HEK293T (cell line): ENCODE measurements around the gene MAGI2.
A peak's percentile ranks its signal among the peaks of the same experiment; 100 is the strongest.
"Not testable (repeated sequence)": the region's sequence is repeated elsewhere in the genome, so short reads cannot be mapped to it uniquely, and the experiment has no call there.

ENCODE experiments used
- CTCF ChIA-PET: fragments of 350-600 bp; formaldehyde crosslinking; extraction: SDS; loops from one replicate; lab custom pipeline; 2021; ENCODE audit warnings: antibody characterized with exemption, inconsistent platforms; lab: Yijun Ruan, JAX
- POLR2A ChIA-PET: fragments of 350-600 bp; formaldehyde crosslinking; extraction: SDS; loops from one replicate; lab custom pipeline; 2020; ENCODE audit warnings: antibody characterized with exemption, inconsistent platforms; lab: Yijun Ruan, JAX
- DNase-seq: peaks from one replicate; pipeline ENCODE4 v3.0.0; 2012; ENCODE audit warnings: mixed read lengths; ENCODE audit errors: extremely low spot score
- ARNT ChIP-seq: fragments of 450-650 bp; IDR thresholded peaks from 2 replicates; pipeline ENCODE4 v1.6.1; 2017; ENCODE audit warnings: mild to moderate bottlenecking
- BHLHE40 ChIP-seq: fragments of 450-650 bp; IDR thresholded peaks from 2 replicates; pipeline ENCODE4 v1.6.1; 2016; ENCODE audit warnings: mild to moderate bottlenecking, moderate library complexity, borderline replicate concordance
- CTBP1 ChIP-seq: fragments of 450-650 bp; IDR thresholded peaks from 2 replicates; pipeline ENCODE4 v1.6.1; 2016; ENCODE audit warnings: borderline replicate concordance
- ELF4 ChIP-seq: fragments of 450-650 bp; IDR thresholded peaks from 2 replicates; pipeline ENCODE4 v1.6.1; 2017; ENCODE audit warnings: antibody characterized with exemption
- FOXA1 ChIP-seq: fragments of 450-650 bp; IDR thresholded peaks from 2 replicates; pipeline ENCODE4 v1.6.1; 2016; ENCODE audit warnings: mild to moderate bottlenecking
- FOXK2 ChIP-seq: fragments of 450-650 bp; IDR thresholded peaks from 2 replicates; pipeline ENCODE4 v1.6.1; 2016; ENCODE audit warnings: mild to moderate bottlenecking
- FOXM1 ChIP-seq: fragments of 450-650 bp; IDR thresholded peaks from 2 replicates; pipeline ENCODE4 v1.6.1; 2017; ENCODE audit warnings: mild to moderate bottlenecking, borderline replicate concordance
- HDGF ChIP-seq: fragments of 450-650 bp; IDR thresholded peaks from 2 replicates; pipeline ENCODE4 v1.6.1; 2017; ENCODE audit warnings: antibody characterized with exemption, borderline replicate concordance
- L3MBTL2 ChIP-seq: fragments of 450-650 bp; conservative IDR thresholded peaks from 2 replicates; pipeline ENCODE4 v1.6.1; 2016; ENCODE audit warnings: mild to moderate bottlenecking
- LEF1 ChIP-seq: fragments of 450-650 bp; IDR thresholded peaks from 2 replicates; pipeline ENCODE4 v1.6.1; 2017; ENCODE audit warnings: mild to moderate bottlenecking, borderline replicate concordance
- NFRKB ChIP-seq: fragments of 450-650 bp; IDR thresholded peaks from 2 replicates; pipeline ENCODE4 v1.6.1; 2016; ENCODE audit warnings: mild to moderate bottlenecking, moderate library complexity
- PKNOX1 ChIP-seq: fragments of 450-650 bp; IDR thresholded peaks from 2 replicates; pipeline ENCODE4 v1.6.1; 2016
- SP1 ChIP-seq: fragments of 450-650 bp; IDR thresholded peaks from 2 replicates; pipeline ENCODE4 v1.6.1; 2017
- SUZ12 ChIP-seq: fragments of 450-650 bp; IDR thresholded peaks from 2 replicates; pipeline ENCODE4 v1.6.1; 2016; ENCODE audit warnings: mild to moderate bottlenecking
- TARDBP ChIP-seq: fragments of 450-650 bp; IDR thresholded peaks from 2 replicates; pipeline ENCODE4 v1.6.1; 2016
- ZNF384 ChIP-seq: fragments of 450-650 bp; IDR thresholded peaks from 2 replicates; pipeline ENCODE4 v1.6.1; 2016

The MAGI2 gene

GRCh38 chr7:79078273-79078672 is 375.2 kb downstream of the MAGI2 start:
- TF ChIP-seq FOXA1 (no peak), SUZ12 (no peak), FOXK2 (no peak)
- DNase-seq = no peak
- ChIA-PET CTCF (no interaction called here), POLR2A (no interaction called here)

GRCh38 chr7:79071187-79071586 is 382.3 kb downstream of the MAGI2 start:
- POLR2A ChIA-PET, DNase-seq, CTCF ChIA-PET: not testable (repeated sequence)

GRCh38 chr7:79064187-79064823 is 389.2 kb downstream of the MAGI2 start:
- POLR2A ChIA-PET = no interaction called here
- no peak for DNase-seq
- CTCF ChIA-PET = no interaction called here
- TF ChIP-seq HDGF (no peak), SUZ12 (no peak), TARDBP (no peak), ARNT (no peak), ELF4 (no peak), FOXM1 (no peak), PKNOX1 (no peak), CTBP1 (no peak)

DNA sequence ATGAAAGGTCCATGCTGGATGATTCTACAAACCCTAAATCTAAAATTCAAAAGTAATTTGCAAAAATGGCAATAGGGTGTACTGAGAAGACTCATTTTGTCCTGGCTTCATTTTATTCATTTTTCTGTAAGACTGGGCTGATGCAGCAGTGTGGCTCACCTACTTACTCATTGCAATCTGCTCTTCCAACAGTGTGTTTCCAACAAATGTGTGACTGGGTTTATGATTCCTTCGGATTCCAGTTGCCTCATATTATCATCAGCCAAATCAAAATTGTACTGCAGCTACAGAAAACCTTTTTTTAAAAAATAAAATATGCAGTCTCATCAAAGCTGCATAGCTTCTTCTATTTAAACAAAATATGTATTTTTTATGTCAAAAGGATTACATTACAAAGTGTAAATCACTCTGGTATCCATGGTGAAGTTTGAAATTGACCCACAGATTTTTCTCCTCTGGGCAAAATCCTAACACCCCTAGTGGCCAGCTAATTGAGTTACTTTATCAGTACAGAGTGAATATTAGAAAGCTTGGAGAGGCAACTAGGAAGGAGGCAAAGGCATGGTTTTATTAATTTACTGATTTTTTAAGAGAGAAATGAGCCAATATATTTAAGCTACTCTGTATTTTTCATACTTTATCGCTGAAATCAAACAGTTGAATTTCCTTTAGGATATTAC is 390.3 kb downstream of the MAGI2 start:
- CTCF ChIA-PET = no interaction called here

GRCh38 chr7:79060498-79060897 is 393.0 kb downstream of the MAGI2 start:
- ChIA-PET POLR2A (no interaction called here), CTCF (no interaction called here)
- DNase-seq = no peak
- TF ChIP-seq CTBP1 = no peak
- no peak for TF ChIP-seq L3MBTL2
- TF ChIP-seq FOXA1 = no peak
- TF ChIP-seq NFRKB = no peak
- TF ChIP-seq FOXK2 = no peak
- TF ChIP-seq TARDBP = no peak
- TF ChIP-seq PKNOX1 = no peak
- no peak for TF ChIP-seq ARNT
- no peak for TF ChIP-seq ELF4
- TF ChIP-seq ZNF384 = no peak
- no peak for TF ChIP-seq BHLHE40
- TF ChIP-seq SP1 = no peak
- no peak for TF ChIP-seq FOXM1
- no peak for TF ChIP-seq SUZ12
- no peak for TF ChIP-seq LEF1
- no peak for TF ChIP-seq HDGF

More for the DNA sequence above, 390.3 kb downstream of the MAGI2 start:
- POLR2A ChIA-PET = no interaction called here
- DNase-seq = peak; percentile 5
- TF ChIP-seq HDGF (no peak), PKNOX1 (no peak), ELF4 (no peak), FOXA1 (no peak), SUZ12 (no peak), CTBP1 (no peak), TARDBP (no peak), BHLHE40 (no peak), FOXK2 (no peak), ARNT (no peak), FOXM1 (no peak), LEF1 (no peak), SP1 (no peak), L3MBTL2 (no peak), ZNF384 (no peak), NFRKB (no peak)

- CTCF ChIA-PET = no interaction called here
- no peak for TF ChIP-seq SUZ12
- TF ChIP-seq SP1 = no peak
- TF ChIP-seq NFRKB = no peak
- no peak for TF ChIP-seq LEF1
- no peak for TF ChIP-seq TARDBP
- no peak for TF ChIP-seq L3MBTL2
- no peak for TF ChIP-seq CTBP1
- TF ChIP-seq ELF4 = no peak
- no peak for TF ChIP-seq HDGF
- TF ChIP-seq FOXA1 = no peak
- no peak for TF ChIP-seq FOXK2
- no peak for TF ChIP-seq ARNT
- no peak for TF ChIP-seq PKNOX1
- TF ChIP-seq FOXM1 = no peak
- no peak for TF ChIP-seq ZNF384
- no peak for TF ChIP-seq BHLHE40
- DNase-seq = no peak
- POLR2A ChIA-PET = no interaction called here
These were observed 397.6 kb downstream of the MAGI2 start for GRCh38 chr7:79055722-79056415.
